Fibroblast of peridontal ligament (primary cell): Measurements from ENCODE around the gene KDM4B.

Source experiments
- DNase-seq: peaks from one replicate; pipeline ENCODE4 v3.0.0-alpha.2; 2010; ENCODE audit errors: extremely low read depth

The KDM4B gene

DNA sequence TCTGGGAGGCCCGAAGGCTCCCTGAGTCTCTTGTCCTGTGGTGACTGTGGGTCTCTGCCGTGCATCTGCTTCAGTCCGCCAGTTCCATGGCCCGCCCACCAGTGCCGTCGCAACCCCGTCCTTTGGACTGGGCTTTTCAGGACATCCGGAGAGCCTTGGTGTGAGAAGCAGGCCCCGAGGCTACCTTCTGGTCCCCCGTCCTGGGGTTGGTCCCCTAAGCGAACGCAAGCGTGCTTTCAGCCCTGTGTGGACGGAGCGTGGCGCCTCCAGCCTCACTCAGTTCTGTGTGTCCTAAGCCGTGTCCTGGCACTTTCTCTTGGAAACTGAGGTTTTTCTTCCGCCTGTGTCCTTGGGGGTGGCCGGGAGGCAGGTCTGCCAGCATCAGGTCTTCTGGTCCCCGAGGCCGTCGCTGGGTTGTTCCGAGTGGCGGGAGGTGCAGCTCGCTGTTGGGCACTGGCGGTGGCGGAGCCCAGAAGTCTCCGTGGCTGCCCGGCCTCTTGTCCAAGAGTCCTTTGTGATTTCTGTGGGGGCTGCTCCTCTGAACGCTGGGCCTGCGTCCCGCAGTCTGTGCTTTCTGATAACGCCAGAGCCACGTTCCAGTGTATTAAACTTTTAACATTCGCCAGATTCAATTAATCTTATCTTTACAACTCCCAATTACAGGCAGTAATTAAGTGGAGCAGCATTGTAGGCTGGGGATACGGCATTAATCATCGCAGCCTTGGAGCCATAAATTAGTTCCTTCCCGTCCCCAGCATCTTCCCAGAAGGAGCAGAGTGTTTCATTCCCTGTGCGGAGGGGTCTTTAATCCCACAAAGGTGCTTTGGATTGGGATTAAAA, 99.5 kb downstream of the KDM4B start:
- DNase-seq: no peak

DNA sequence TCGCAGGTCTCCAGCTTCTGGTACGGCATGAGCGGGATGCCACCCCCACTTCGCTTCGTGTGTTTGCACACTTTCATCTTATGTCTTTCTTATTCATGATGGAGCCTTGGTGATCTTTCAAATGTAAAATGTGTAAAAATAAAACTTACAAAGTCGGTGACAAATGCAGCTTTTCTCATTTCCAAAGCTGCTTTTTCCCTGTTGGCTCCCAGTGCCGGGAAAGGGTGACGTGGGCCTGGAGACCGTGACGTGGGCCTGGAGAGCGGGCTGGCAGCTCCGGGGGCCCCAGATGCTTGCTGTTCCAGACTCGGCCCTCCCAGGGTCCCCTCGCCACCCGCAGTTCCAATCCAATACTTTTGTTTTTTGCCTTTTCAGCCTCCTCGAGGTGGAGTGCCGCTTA, 101.4 kb downstream of the KDM4B start:
- DNase-seq: no peak

DNA sequence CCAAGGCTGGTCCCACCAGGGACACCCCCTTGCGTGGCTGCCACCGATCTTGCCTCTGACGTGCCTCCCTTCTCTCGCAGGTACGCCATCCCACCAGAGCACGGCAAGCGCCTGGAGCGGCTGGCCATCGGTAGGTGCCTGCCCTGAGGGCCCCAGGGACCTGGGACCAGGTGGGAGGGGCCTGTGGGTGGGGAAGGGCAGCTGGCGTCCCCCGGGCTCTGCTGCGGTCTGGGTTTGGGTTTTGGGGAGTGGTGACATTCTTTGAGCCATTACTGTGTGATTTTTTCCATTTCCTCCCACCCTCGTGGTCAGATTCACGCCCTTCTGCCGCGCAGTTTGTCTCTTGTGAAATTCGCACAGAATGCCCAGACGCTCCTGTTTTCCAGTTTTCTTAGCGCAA, 102.0 kb downstream of the KDM4B start:
- DNase-seq: no peak

DNA sequence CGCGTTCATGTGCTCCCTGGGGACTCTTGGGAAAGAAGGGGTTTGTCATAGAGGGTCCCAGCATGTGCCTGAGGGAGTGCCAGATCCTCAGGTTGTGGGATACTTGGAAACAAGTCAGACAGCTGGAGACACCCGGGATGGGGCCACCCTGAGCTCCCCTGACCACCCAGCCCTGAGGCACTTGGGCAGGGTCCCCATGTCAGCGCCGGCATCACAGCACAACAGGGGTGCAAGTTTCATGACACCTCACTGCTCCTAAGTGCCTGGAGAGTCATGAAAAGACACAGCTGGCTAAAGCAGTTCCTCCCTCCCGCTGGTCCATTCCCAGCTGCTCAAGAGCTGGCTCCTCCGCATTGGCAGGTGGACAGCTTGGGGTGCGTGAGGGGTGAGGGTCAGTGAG, 102.7 kb downstream of the KDM4B start:
- DNase-seq: no peak

DNA sequence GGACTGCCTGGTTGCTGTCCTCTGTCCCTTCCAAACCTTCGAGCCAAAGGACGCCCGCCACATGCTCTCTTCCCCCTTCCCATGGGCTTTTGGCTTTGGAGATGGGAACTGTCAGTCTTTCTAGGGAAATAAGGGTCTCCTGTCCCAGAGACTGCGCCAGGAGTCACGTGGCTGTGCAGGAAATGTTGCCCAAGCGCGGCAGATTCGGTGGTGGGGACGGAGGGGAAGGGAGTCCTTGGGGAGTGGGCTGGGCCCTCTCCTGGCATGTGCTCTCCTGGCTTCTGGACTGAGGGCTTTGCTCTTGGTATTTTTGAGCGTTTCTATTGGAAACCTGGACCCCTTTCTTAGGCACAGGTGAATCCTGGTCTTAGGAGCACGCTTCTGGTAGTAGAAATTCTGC, 103.2 kb downstream of the KDM4B start:
- DNase-seq: no peak

DNA sequence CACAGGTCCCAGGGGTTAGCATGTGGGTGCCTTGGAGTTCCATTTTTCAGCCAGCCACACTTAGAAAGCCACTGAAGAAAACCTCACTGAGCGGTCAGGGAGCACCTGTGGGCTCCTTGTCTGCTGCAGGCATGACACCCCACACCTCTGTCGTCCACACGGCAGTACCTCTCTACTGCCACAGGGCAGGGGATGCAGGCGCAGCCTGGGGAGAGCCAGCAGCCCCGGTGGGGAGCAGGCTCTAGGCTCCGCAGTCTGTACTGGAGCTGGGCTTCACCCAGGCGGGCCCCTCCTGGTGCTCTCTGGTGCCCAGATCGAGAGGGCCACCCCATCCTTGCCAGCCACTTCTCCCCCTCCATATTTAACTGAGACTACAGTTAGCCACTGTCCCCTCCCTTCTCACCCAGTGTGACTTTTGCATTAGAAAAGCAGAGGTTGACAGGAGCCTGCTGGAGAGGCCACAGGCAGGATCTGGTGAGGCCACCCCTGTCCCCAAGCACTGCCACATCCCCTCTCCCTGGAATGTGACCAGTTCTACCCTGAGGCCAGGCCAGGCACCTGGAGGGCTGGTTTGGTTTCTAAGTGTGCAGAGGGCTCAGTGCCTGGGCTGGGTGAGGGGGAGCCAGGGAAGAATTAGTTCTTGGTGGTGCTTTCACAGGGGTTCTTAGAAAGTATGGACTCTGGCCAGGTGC, 104.4 kb downstream of the KDM4B start:
- DNase-seq: no peak

DNA sequence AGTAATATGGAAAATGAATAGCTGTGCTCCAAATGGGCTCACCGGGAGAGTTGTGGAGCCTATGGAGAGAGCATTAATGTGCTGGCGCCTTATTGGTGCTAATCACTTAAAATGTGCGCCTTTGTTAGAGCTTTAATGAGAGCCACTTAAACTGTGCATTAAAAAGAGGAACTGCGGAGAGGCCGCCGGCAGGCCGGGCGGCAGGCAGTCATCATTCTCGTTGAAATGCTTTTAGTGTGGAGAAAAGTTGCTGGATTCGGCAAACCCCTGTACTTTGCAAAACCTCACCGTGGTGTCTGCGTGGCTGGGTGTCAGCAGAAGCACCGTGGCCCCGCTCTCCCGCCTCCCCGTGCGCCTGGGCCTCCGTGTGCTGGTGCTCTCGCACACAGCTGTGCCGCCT, 105.5 kb downstream of the KDM4B start:
- DNase-seq: no peak

DNA sequence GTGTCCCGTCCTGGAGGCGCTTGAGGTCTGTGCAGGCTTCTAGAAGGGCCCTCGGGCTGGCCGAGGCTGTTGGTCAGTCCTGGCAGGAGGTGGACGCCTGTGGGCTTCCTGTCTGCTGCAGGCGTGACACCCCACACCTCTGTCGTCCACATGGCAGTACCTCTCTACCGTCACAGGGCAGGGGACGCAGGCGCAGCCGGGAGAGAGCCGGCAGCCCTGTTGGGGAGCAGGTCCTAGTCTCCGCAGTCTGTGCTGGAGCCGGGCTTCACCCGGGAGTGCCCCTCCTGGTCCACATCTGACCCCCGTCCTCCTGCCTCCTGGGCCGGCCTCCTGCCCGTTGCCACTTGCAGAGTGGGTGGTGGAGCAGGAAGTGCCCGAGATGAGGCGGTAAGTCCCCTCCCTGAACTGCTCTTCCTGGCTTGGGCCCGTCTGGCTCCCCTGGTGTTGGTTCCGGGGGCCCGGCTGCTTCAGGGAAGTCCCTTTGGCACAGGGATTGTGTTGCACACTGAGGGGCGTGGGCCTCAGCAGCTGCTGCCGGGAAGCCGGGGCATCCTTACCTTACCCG, 106.0 kb downstream of the KDM4B start:
- DNase-seq: no peak

DNA sequence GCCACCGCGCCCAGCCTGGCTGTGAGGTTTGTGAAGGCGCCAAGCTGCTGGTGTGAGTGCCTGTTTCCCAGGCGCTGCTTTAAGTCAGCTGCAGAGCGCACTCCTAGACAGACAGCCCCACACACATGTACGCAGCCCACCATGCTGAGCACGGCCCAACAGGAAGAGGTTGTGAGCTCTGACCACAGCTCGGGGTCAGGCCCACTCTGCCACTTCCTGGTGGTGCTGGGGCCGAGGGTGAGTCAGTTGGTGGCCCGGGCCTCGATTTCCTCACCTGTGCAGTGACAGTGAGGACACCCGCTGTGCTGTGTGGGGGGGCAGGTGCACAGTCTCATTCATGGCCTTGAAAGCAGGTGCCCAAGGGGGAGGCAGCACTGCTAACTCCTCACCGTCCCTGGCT, 106.7 kb downstream of the KDM4B start:
- no peak for DNase-seq

DNA sequence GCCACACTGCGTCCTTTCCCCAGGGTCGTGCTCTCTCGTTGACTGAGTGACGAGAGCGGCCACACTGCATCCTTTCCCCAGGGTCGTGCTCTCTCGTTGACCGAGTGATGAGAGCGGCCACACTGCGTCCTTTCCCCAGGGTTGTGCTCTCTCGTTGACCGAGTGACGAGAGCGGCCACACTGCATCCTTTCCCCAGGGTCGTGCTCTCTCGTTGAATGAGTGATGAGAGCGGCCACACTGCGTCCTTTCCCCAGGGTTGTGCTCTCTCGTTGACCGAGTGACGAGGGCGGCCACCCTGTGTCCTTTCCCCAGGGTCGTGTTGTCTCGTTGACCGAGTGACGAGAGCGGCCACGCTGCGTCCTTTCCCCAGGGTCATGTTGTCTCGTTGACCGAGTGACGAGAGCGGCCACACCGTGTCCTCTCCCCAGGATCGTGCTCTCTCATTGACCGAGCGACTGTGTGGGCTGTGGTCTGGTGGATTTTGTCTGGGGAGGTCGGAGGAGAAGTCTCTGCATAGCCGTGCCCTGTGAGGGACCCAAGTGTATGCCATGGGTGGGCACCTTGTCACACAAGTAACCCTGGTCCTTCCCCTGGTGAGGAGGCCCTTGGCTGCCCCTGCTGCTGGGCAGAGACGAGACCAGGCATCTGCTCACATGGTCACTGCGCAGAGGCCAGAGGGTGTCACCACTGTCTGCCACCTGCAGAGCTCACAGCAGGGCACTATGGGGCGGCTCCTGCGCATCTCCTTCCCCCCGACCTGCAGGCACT, 107.7 kb downstream of the KDM4B start:
- DNase-seq: no peak

DNA sequence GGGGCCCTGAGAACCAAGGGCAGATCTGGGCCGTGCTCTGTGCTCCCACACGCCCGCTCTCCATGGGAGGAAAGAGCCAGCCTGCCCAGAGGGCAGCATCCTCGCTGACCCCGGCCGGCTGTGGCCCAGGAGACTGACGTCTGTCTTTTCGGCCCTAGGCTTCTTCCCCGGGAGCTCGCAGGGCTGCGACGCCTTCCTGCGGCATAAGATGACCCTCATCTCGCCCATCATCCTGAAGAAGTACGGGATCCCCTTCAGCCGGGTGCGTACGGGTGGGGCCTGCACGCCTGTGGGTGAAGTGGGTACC, 108.2 kb downstream of the KDM4B start:
- no peak for DNase-seq

DNA sequence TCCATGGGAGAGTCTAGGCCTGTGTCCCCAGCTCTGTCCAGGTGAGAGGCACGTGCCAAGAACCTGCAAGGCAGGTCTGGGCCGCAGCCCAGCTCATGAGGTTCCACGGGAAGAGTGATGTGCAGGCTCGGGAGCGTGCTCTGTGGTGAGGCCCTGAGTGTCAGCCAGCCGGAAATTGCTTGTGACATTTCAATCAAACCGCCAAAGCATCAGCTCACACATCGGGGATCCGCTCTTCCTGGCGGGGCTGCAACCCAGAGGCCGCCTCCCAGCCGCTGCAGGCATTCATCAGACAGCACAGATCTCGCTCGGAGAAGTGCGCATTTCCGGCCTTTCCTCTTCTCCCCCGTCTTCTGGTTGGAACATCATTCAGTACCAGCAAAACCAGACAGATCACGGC, 109.3 kb downstream of the KDM4B start:
- no peak for DNase-seq

DNA sequence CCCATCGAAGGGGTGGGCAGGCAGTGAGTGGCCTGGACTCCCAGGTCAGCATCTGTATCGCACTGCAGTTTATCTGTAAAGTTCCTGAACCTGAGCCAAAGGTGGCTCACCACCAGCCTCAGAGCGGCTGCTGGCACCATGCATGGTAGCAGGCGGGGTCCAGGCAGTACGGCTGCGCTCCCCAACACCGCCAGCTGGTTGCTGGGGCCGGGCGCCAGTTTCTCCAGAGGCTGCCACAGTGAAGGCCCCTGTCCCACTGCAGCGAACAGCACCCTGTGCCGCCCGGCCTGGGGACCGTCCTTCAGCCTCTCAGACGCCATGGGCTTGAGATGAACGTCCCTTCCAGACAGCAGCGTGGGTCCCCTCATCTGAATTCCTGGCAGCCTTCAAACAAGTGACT, 109.8 kb downstream of the KDM4B start:
- DNase-seq: no peak

DNA sequence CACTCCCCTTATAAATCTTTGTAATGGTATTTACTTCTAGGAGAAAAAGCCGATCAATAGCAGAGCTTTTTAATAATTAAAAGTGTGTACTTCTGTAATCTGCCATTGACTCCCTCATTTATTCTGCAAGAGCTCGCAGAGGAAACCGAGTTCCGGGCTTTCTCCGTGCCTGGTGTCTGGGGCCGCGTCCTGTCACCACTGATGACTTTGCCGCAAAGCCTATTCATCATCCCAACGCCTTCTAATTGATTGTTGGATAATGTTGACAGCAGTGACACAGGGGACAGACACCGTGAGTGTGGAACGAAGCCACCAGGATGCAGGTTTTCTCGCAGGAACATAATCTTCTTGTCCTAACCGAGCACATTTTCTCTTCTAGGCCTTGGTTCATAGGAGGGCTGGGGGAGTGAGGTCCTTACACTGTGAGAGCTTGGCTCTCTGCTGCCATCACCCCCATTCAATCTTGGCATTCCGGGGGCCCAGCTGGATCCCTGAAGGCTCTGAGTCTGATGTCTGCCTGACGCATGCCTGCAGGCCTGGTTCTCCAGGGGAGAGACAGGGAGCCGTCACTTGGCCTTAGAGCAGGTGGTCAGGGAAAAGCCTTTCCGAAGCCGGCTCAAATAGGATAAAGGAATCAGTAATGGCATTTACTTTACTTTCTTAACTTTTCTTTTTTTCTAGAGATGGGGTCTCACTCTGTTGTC, 110.3 kb downstream of the KDM4B start:
- no peak for DNase-seq

DNA sequence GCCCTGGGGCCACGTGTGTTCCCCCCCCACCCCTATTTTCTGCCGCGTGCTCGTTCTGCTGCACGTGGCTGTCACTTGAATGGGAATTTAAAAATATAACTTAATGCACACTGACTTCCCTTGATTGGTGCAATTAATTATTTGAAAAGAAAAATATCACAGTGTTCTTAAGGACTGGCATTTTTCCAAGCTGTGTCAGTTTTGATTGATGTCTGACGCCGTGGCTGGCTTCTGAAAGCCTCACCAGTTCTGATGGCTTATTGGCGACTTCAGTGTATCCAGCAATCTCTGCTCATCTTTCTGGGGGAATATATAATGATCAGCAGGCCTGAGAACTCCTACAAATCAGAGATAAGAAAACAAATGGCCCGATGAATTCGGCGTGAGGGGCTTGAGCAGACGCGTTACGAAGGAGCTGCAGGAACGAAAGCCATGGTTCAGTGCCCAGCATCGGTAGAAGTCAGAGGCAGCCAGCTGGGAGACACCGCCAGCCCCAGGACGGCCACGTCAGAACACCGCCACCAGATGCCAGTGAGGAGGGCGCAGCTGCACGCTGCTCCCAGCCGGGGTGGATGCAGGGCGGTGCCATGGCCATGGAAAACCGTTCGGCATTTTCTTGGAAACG, 111.2 kb downstream of the KDM4B start:
- no peak for DNase-seq

DNA sequence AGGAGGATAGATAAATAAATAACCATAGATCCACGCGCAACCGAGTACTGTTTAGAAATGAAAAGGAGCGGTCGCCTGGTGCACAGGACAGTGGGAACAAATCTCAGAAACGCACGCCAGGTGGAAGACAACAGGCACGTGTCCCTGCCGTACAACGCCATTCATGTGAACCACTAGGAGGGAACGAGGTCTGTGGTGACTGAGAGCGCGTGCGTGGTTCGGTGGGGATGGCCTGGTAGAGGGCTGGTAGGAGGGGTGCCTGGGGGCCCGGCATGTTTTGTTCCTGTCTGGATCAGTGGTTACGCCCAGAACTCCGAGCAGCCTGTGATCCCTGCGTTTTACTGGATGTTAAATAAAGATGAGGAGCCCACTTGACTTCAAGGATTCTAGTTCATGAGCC, 111.9 kb downstream of the KDM4B start:
- no peak for DNase-seq

DNA sequence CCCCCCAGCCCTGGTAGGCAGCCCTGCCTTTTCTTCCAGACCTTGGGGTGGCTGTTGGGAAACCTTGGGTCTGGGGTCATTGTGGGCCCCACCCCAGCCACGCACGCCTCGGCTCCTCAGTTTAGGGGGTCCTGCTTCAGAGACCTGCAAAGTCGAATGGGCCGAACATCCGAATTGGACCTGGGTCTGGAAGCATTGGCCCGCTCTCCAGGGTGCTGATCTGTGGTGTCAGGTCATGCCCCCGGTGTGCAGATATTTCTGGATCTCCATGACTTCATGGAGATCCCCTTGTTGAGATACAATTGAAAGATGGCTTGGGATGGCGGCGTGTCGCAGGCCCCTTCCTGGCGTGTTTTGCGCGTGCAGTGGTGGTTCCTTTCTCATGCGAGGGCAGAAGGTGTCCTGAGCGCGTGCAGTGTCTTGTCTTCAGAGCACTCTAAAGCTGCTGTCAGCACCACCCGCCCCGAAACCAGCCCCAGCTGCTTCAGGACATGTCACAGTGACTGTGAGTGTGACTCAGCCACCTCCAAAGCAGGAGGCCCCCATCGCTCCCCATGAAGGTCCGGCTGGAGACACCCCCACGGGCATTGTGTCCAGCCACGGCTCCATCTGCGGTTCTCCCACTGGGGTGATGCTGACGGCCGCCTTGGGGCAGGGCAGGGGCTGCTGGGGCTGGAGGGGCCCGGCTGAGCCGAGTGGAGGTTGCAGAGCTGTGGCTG, 112.7 kb downstream of the KDM4B start:
- no peak for DNase-seq

DNA sequence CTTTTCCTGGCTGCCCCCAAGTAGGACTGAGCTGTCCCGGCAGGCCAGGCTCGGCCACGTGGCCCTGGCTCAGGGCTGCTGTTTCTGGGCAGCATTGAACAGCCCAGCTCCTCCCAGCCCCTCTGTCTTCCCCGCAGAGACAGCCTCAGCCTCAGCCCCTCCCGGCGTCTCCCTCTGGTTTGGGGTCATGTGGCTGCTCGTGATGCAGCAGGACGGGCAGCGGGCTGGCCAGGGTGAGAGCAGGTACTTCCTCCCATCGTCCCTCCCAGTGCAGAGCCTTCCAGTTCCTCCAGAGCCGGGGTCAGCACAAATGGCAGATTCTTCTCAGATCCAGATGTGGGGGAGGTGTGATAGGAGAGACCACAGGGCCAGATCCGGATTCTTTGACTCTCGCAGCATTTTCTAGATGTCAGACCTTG, 114.6 kb downstream of the KDM4B start:
- DNase-seq: no peak

DNA sequence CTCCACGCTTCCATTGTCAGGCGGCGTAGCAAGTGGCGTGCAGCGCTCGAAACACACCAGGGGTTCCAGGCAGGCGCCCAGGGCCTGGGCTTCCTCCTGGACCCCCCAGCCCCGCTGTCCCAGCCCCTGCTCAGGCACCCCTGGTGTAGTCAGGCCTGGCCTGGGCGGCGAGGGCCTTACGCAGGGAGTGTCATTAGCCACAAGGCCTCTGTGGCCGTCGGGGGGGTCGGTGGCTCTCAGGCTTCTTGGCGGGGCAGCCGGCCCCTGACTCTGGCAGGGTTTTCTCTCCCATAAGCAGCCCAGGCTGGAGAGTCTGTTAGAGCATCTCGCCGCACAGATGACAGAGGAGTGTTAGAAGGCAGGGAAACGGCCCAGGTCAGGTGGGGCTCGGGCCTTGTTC, 116.7 kb downstream of the KDM4B start:
- no peak for DNase-seq

DNA sequence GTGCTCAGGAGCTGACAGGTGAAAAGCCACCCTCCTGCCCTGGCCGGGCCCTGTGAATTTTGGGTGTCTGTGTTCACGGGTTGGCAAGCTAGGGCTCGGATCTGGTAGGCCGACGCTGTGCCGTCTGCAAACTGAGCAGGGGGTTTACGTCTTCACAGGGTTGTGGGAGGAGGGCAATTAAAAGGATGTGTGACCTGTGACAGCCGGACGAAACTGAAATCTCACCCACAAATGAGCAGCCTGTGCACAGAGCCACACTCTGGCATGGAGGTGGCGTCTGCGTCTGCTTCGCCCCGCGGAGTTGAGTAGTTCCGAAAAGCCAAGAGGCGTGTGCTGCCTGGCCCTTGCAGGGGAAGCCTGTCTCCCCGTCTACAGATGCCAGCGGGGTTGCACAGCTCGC, 117.3 kb downstream of the KDM4B start:
- DNase-seq: no peak
